HEK293 (cell line): ENCODE measurements around the gene TIGD7.

ENCODE experiments used
- CTCF ChIA-PET: fragments of 350-600 bp; formaldehyde crosslinking; extraction: SDS; loops from one replicate; lab custom pipeline; 2021; ENCODE audit warnings: antibody characterized with exemption; lab: Yijun Ruan, JAX
- POLR2A ChIA-PET: fragments of 300-600 bp; formaldehyde crosslinking; extraction: SDS; loops from one replicate; lab custom pipeline; 2020; ENCODE audit warnings: antibody characterized with exemption, inconsistent platforms; lab: Yijun Ruan, JAX
- H3K27ac ChIP-seq: fragments of 200-500 bp; sonication (Bioruptor generic); 2 replicates; pipeline ENCODE4 v1.5.1; 2014; ENCODE audit warnings: low read depth, low read length, control low read depth, inconsistent platforms; ENCODE audit errors: extremely low read depth
- H3K36me3 ChIP-seq, 2 experiments: fragments of 200-500 bp in 1 of 2; sonication (Bioruptor generic) in 1 of 2; 1 replicate in 1 of 2; 2 replicates in 1 of 2; pipeline ENCODE4 v1.5.1; 2014 to 2017; ENCODE audit warnings: inconsistent platforms in 2 of 2, low read length in 2 of 2; ENCODE audit not compliant: control insufficient read depth in 2 of 2, insufficient read depth in 1 of 2
- H3K4me1 ChIP-seq: fragments of 200-500 bp; sonication (Bioruptor generic); 2 replicates; pipeline ENCODE4 v1.5.1; 2014; ENCODE audit warnings: mild to moderate bottlenecking, low read length, inconsistent platforms; ENCODE audit not compliant: control insufficient read depth, insufficient read depth
- H3K4me3 ChIP-seq: 2 replicates; pipeline ENCODE4 v1.5.1; 2011; ENCODE audit warnings: low read depth, mild to moderate bottlenecking, control low read depth, low read length, moderate library complexity
- H3K9me3 ChIP-seq: fragments of 200-500 bp; sonication (Bioruptor generic); 2 replicates; pipeline ENCODE4 v1.5.1; 2014; ENCODE audit warnings: low read depth, low read length, inconsistent platforms; ENCODE audit not compliant: control insufficient read depth, insufficient read depth
- ATF2 ChIP-seq: fragments of 450-650 bp; formaldehyde crosslinking; IDR thresholded peaks from 2 replicates; pipeline ENCODE4 v1.5.1; 2016; ENCODE audit warnings: missing biosample characterization, missing genetic modification characterization, low read depth
- GLIS2 ChIP-seq: fragments of 450-650 bp; formaldehyde crosslinking; IDR thresholded peaks from 2 replicates; pipeline ENCODE4 v1.5.1; 2016; ENCODE audit warnings: missing biosample characterization, missing genetic modification characterization
- HOXD13 ChIP-seq: sonication (generic); formaldehyde crosslinking; IDR thresholded peaks from 2 replicates; pipeline ENCODE4 v1.8.0; 2022; ENCODE audit warnings: missing genetic modification reagents, borderline replicate concordance
- IKZF3 ChIP-seq: fragments of 450-650 bp; IDR thresholded peaks from 2 replicates; pipeline ENCODE4 v1.5.0; 2018; ENCODE audit warnings: missing biosample characterization, mild to moderate bottlenecking, missing genetic modification characterization, moderate library complexity
- PRDM10 ChIP-seq: fragments of 450-650 bp; formaldehyde crosslinking; IDR thresholded peaks from 2 replicates; pipeline ENCODE4 v1.5.1; 2016; ENCODE audit warnings: missing biosample characterization, missing genetic modification characterization
- REPIN1 ChIP-seq: fragments of 450-650 bp; formaldehyde crosslinking; IDR thresholded peaks from 2 replicates; pipeline ENCODE4 v1.5.1; 2017; ENCODE audit warnings: missing biosample characterization, missing genetic modification characterization, low read depth
- REST ChIP-seq: fragments of 450-650 bp; formaldehyde crosslinking; IDR thresholded peaks from 2 replicates; pipeline ENCODE4 v1.5.1; 2016; ENCODE audit warnings: missing biosample characterization, missing genetic modification characterization
- ZNF112 ChIP-seq: fragments of 450-650 bp; formaldehyde crosslinking; IDR thresholded peaks from 2 replicates; pipeline ENCODE4 v1.5.0; 2017; ENCODE audit warnings: missing biosample characterization, missing genetic modification characterization
- ZNF214 ChIP-seq: fragments of 450-650 bp; formaldehyde crosslinking; IDR thresholded peaks from 2 replicates; pipeline ENCODE4 v1.5.1; 2017; ENCODE audit warnings: missing biosample characterization, mild to moderate bottlenecking, missing genetic modification characterization, borderline replicate concordance
- ZNF221 ChIP-seq: fragments of 450-650 bp; formaldehyde crosslinking; IDR thresholded peaks from 2 replicates; pipeline ENCODE4 v1.5.1; 2017; ENCODE audit warnings: missing biosample characterization, missing genetic modification characterization, borderline replicate concordance
- ZNF311 ChIP-seq: fragments of 450-650 bp; formaldehyde crosslinking; IDR thresholded peaks from 2 replicates; pipeline ENCODE4 v1.5.1; 2017; ENCODE audit warnings: missing biosample characterization, missing genetic modification characterization, borderline replicate concordance
- ZNF398 ChIP-seq: fragments of 450-650 bp; formaldehyde crosslinking; IDR thresholded peaks from 2 replicates; pipeline ENCODE4 v1.5.1; 2017; ENCODE audit warnings: missing biosample characterization, missing genetic modification characterization
- ZNF433 ChIP-seq: fragments of 450-650 bp; formaldehyde crosslinking; IDR thresholded peaks from 2 replicates; pipeline ENCODE4 v1.5.1; 2016; ENCODE audit warnings: missing biosample characterization, missing genetic modification characterization, low read depth
- ZNF544 ChIP-seq: fragments of 450-650 bp; formaldehyde crosslinking; IDR thresholded peaks from 2 replicates; pipeline ENCODE4 v1.5.0; 2017; ENCODE audit warnings: missing biosample characterization, missing genetic modification characterization
- ZNF776 ChIP-seq: fragments of 450-650 bp; formaldehyde crosslinking; IDR thresholded peaks from 2 replicates; pipeline ENCODE4 v1.5.0; 2017; ENCODE audit warnings: missing biosample characterization, missing genetic modification characterization, borderline replicate concordance
- ZSCAN16 ChIP-seq: fragments of 450-650 bp; formaldehyde crosslinking; IDR thresholded peaks from 2 replicates; pipeline ENCODE4 v1.5.1; 2016; ENCODE audit warnings: missing biosample characterization, missing genetic modification characterization

TIGD7 gene

GRCh38 chr16:3256866-3257465, 48.3 kb downstream of the TIGD7 start (continued):
- TF ChIP-seq ATF2 (tag by site-specific recombination) (no peak), ZNF112 (no peak), ZSCAN16 (no peak)

GRCh38 chr16:3256146-3256865, 48.9 kb downstream of the TIGD7 start, which contains the start of gene MEFV:
MEFV (minus strand) TSS chr16:3256633; CDS start chr16:3256587, 46 bp downstream.
- H3K4me3 ChIP-seq: no peak within 1 kb of the TSS
- no peaks in the 10 kb centered on the region for H3K36me3 ChIP-seq
- CTCF ChIA-PET: interaction anchor here (1.7 kb wide), 1 partner anchor 11 kb away, joined by 5 read pairs; no protein-coding TSS in a partner anchor
- no peak within 1 kb of the TSS for H3K27ac ChIP-seq
- POLR2A ChIA-PET: no interaction called here
- TF ChIP-seq ZNF221 (no peak), REST (peak; percentile 83)
- H3K4me1 ChIP-seq: no peaks in the 10 kb centered on the region
- H3K9me3 ChIP-seq: no peaks in the 10 kb centered on the region

- Histone ChIP-seq H3K4me3 (no peak overlapping the region), H3K36me3 (no peaks in the 10 kb centered on the region), H3K9me3 (no peaks in the 10 kb centered on the region), H3K27ac (no peak overlapping the region), H3K4me1 (no peaks in the 10 kb centered on the region)
- ChIA-PET CTCF (no interaction called here), POLR2A (interaction anchor here (0.6 to 1.8 kb wide), 2 partner anchors 28 to 747 kb away, joined by 3 to 5 read pairs; partner anchors contain the start of gene ZNF263)
- TF ChIP-seq ZNF311: no peak
- no peak for TF ChIP-seq PRDM10 (tag by site-specific recombination)
- no peak for TF ChIP-seq IKZF3
- TF ChIP-seq ZNF433: no peak
- no peak for TF ChIP-seq ZNF544 (tag by site-specific recombination)
- TF ChIP-seq ZNF214 (tag by site-specific recombination): no peak
- TF ChIP-seq HOXD13 (CRISPR knock-in tag): no peak
- no peak for TF ChIP-seq GLIS2 (tag by site-specific recombination)
- no peak for TF ChIP-seq ZNF398
- no peak for TF ChIP-seq ZNF776 (tag by site-specific recombination)
- no peak for TF ChIP-seq REPIN1 (tag by site-specific recombination)
Measured at GRCh38 chr16:3254309-3254708, 50.9 kb downstream of the TIGD7 start.
